ENCODE measurements around the gene SEPTIN7.

DNA sequence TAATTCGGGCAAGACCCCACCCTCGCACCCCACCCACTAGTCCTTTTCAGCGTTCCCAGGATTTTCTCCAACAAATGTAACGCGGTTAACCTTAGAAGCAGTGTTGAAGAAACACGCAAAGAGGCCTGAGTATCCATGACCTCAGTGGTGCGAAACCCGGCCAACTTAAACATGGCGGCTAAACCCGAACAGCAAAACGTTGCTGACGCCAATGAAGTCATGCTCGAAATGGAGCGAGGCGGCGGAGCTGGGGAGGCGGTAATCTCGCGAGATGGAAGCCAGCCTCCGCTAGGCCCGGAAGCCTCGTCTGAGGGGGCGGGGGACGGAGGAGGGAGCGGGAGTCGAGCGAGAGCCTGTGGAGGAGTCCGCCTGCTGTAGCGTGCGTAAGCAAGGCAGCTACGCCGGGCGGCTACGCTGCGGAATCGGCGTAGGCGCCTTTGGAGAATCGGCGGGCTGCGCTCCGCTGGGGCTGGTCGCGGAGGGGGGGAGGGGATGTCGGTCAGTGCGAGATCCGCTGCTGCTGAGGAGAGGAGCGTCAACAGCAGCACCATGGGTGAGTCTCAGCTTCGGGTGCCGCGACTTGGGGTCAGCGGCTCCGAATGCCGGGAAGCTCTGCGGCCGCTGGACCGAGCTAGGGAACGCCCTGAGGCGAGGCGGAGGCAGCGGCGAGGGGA lies at the start of gene SEPTIN7:
- TF ChIP-seq, protein P1, sequence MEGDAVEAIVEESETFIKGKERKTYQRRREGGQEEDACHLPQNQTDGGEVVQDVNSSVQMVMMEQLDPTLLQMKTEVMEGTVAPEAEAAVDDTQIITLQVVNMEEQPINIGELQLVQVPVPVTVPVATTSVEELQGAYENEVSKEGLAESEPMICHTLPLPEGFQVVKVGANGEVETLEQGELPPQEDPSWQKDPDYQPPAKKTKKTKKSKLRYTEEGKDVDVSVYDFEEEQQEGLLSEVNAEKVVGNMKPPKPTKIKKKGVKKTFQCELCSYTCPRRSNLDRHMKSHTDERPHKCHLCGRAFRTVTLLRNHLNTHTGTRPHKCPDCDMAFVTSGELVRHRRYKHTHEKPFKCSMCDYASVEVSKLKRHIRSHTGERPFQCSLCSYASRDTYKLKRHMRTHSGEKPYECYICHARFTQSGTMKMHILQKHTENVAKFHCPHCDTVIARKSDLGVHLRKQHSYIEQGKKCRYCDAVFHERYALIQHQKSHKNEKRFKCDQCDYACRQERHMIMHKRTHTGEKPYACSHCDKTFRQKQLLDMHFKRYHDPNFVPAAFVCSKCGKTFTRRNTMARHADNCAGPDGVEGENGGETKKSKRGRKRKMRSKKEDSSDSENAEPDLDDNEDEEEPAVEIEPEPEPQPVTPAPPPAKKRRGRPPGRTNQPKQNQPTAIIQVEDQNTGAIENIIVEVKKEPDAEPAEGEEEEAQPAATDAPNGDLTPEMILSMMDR (CRISPR knock-in tag; IDR thresholded peaks at IDR 0.05), result no peak
- TF ChIP-seq ZNF282 (IDR thresholded peaks at IDR 0.05; ENCODE audit: partially characterized antibody), result no peak

All from HepG2 (cell line).